Right forelimb (tissue), 1 donor: Measurements from ENCODE around the gene C6orf132.

ENCODE experiments used
- DNase-seq: peaks from one replicate; pipeline ENCODE4 v3.0.0-alpha.2; 2018

C6orf132 gene

DNA sequence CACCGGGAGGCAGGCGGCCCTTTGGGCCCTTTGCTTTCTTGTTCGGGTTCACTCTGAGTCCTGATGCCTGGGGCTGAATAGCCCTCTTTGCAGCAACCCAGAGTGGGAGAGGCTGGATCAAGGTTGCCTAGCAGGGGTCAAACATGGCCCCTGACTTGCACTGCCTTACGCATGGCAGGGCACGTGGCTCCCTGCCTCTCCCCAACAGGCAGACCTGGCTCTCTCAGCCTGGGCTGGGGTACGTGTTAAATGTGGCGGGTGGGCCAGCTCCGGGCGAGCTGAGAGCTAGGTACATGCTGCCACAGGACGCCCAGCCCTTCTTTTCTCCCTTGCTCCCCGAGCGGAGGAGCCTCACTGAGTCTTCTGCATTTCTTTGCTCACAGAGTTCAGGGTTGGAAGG, 7.3 kb downstream of the C6orf132 start:
- DNase-seq, result no peak

- DNase-seq, result no peak
Measured at GRCh38 chr6:42133926-42134325, 8.5 kb downstream of the C6orf132 start.

DNA sequence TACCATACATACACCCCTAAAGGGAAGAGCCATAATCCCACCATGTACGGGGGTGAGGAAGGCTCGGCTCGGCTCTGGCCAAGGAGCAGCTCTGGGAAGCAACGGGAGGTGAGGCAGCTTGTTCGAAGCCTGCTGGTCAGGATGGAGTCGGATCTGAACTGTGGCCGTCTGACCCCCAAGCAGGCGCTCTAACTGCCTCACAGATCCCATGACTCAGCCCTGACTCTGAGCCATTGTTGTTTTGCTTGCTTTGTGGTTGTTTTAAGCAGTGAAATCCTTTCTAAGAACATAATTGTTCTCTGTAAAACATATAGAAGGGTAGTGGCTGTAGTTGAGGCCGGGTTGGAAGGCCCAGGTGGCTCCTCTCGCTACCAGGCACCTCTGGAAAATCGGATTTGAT, 10.9 kb downstream of the C6orf132 start:
- no peak for DNase-seq

GRCh38 chr6:42129360-42129676, 13.1 kb downstream of the C6orf132 start:
- DNase-seq, result no peak

GRCh38 chr6:42128460-42129359, 13.7 kb downstream of the C6orf132 start:
- no peak for DNase-seq

GRCh38 chr6:42125663-42126062, 16.8 kb downstream of the C6orf132 start:
- DNase-seq, result no peak

- no peak for DNase-seq
Measured at GRCh38 chr6:42125231-42125630, 17.2 kb downstream of the C6orf132 start.

DNA sequence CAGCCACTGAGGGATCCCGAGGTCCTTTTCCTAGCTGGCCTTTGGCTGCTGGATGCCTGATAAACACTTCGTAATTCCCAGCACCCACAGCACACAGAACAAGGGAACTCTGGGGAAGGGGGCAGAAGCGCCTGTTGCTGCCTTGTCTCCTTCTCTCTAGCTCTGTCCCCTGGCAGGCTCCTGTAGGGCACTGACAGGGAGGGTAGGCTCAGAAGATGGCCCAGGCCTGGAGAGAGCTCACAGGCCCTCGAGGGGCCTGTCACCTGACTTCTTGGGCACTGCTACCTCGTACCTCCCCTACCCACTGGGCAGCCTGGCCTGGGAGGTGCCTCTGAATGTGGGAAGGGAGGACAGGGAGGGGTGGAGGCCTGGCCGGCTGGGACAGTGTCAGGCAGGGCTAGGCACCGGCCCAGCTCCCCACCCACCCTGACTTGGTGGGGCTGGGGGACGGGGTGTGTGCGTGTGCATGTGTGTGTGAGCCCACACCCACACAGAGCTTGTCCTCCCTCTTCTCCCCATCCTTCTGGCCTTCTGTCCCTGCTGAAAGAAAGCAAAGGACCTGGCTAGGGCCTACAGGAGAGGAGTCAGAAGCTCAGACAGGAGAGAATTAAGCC, 18.1 kb downstream of the C6orf132 start:
- no peak for DNase-seq

DNA sequence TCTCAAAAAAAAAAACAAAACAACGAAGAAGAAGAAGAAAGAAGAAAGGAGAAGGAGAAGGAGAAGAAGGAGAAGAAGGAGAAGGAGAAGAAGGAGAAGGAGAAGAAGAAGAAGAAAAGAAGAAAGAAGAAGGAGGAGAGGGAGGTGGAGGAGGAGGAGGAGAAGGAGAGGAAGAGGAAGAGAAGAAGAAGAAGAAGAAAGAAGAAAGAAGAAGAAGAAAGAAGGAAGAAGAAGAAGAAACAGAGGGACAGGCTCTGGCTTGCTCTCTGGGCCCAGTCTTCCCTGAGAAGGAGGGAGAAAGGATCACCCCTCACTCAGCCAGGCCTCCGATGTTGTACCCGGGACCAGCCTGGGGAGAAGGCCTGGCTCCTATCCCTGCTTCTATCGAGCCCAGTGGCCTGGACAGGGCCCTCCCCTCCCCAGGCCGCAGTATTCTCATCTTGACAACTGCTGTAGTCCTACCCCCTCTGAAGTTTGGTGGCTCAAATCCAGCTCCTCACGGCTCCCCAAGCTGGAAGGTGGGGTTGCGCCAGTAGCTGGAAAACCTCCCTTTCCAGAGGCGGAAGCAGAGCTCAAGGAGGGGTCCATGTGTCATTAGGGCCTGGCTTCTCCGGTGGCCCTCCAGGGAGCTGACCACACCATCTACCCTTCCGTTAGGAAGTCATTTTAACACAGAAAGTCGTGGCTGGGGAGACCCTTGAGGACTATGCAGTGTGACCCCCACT, 18.9 kb downstream of the C6orf132 start:
- no peak for DNase-seq

GRCh38 chr6:42120895-42121865, 21.2 kb downstream of the C6orf132 start:
- DNase-seq, result no peak

DNA sequence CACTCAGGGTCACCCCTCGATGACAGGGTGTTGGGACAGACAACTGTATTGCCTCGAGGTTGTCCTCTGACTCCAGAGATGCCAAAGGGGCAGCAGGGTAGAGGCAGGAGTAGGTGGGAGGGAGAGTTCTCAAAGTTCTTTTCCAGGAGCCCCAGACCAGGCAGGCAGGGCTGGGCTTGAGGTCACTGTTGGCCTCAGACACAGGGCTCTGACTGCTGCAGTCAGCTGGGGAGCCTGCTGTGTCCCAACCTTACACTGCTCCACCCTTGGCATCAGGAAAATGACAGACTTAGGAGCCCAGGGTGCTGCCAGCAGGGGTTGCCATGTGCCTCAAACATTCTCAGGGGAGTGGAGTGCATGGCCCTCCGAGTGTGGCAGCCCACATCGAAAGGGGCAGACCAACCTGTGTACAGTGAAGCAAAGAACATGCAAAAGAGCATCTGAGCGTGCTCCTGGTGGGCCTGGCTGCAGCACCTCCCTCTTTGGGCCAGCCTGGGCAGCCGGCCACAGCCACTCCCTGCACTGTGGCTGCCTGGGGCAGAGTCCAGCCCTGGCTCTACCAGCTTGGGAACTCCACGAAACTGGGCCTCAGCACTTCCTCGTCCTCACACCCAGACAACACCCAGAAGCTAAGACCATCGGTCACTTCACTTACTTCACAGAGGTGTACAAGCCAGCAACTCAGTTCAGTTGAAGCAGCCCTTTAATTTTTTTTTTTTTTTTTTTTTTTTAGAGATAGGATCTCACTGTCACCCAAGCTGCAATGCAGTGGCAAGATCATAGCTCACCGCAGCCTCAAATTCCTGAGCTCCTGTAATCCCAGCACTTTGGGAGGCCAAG, 24.0 kb downstream of the C6orf132 start:
- peak; percentile 59 for DNase-seq

GRCh38 chr6:42117843-42118161, 24.6 kb downstream of the C6orf132 start:
- DNase-seq, result no peak

GRCh38 chr6:42113936-42114636, 28.3 kb downstream of the C6orf132 start:
- DNase-seq, result no peak

DNA sequence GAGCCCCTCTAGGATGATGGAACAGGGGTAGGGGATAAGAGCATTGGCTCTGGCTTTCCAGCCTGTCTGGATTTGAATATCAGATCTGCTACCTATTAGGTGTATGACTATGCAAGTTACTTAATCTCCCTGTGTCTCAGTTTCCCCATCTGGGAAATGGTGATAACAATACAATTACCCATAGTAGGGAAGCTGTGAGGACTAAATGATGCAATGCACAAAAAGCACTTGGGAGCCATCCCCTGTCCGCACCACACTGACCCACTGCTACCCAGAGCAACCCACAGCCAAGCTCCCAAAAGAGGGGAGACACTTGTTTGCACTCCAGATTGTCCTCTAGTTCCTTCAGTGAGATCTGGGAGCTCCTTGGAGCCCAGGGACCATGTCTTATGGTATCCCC, 30.1 kb downstream of the C6orf132 start:
- DNase-seq, result no peak

DNA sequence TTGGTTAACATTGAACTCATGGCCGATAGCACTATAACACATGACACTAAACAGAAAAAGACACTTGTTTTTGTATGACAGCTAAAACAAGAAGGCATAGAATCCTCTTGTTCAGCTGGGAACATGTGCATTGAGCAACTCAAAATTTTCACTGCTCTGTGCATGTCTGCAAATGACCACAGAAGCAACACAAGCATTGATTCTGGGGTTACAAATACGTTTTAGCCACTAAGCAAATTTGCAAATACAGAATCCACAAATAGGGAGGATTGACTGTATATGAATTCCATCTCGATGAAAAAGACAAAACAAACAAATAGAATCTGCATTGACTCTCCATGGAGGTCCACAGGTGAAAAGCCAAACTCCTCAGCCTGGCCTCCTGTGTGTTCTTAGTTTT, 31.7 kb downstream of the C6orf132 start:
- no peak for DNase-seq

GRCh38 chr6:42108071-42108470, 34.3 kb downstream of the C6orf132 start:
- no peak for DNase-seq

DNA sequence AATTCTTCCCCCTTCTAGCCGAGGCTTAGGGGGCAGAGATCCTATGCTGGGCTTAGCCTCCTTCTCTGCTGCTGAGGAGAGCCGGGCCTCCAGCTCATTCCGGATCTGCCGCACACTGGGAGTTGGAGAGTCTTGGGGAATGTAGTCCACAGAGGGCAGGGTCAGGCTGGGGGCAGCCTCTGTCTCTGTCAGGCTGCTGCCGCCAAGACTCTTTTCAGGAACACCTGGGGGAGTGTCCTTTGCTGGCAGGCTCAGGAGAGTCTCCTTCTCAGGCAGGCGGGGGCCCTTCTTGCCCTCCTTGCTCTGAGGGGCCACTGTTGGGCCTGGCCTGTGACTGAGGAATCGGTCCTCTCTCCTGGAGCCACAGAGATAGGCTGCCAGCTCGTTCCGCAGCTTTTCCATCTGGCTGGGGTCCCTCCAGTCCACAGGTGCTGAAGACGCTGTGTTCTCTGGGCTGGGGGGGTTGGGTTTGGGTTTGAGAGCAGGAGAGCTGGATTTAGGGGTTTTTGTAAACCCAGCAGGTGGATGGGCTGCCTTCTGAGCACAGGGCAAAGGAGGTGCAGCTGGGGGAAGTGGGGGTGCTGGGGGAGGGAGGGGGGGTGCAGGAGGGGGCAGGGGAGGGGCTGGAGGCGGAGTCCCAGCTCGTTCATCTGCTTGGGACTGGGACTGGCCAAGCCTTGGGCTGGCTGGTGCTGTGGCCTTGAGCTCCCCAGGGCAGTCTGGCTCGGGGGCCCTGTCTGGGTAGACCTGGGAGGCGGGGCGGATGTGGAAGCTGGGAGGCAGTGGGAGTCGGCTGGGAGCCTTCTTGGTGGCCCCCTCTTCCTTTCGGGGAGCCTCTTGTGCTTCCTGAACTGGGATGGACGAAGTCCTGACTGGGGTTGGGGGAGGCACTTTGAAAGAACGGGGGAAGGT, 36.1 kb downstream of the C6orf132 start:
- DNase-seq, result no peak

GRCh38 chr6:42105709-42106108, 36.7 kb downstream of the C6orf132 start:
- no peak for DNase-seq

DNA sequence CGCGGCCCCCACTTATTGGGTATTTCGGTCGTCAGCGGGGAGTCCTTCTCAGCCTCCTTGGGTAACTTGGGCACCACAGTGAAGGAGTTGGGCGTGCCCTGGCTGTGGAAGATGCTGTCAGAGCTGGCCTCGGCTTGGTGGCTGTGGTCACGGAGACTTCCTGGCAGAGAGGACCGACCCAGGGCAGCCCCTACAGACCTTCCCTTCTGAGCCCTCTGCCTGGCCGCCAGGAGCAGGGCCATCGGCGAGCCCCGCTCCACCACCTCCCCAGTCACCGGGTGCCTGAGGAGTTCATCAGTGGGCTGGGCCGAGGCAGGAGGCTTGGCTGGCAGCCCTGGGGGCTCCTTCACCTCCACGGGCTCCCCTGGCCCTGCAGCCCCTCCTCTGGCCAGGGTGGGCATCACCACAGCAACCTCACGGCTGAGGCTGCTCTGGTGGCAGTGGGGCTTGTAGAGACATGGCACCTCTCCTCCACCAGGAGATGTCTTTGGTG, 37.2 kb downstream of the C6orf132 start:
- no peak for DNase-seq

DNA sequence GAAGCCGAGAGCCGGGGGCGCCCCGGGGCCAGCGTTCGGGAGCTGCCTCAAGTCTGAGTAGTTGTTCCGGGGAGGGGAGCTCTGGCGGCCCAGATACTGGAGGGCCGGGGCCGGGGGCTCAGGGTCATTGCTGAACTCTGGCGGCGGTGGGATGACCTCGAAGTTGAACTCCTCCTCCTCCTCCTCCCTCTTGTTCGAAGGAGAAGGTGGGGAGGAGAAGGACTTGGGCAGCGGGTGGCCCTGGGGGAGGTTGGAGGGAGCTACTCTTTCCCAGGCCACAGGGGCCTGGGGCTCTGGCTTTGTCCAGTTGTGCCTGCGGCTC, 37.7 kb downstream of the C6orf132 start:
- DNase-seq, result no peak
